ENCODE results near the gene NXPE2. TPM values are rescaled to one million over a fixed set of nuclear protein-coding genes. Genes with fewer than 3 reads are reported as not detected.
A peak's percentile ranks its signal among the peaks of the same experiment; 100 is the strongest.
"Not testable (repeated sequence)": the region's sequence is repeated elsewhere in the genome, so short reads cannot be mapped to it uniquely, and the experiment has no call there.

Gene NXPE2
- not detected in 2 replicates for total RNA-seq (2014; rRNA removed; shearing (Covaris generic))

- peak; percentile 81 for DNase-seq (ENCODE audit: low read depth)
Measured at GRCh38 chr11:114678125-114679036, at the start of gene NXPE2. TSS of gene NXPE2 (plus strand) at chr11:114678527. CDS start at chr11:114678576, 49 bp downstream.

GRCh38 chr11:114631445-114631965 lies 46.8 kb upstream of the NXPE2 start:
- not testable (repeated sequence) for DNase-seq (ENCODE audit: low read depth)

- DNase-seq (ENCODE audit: low read depth): not testable (repeated sequence)
Measured at GRCh38 chr11:114639440-114639839, 38.9 kb upstream of the NXPE2 start.

- no peak for DNase-seq (ENCODE audit: low read depth)
Measured at GRCh38 chr11:114650661-114651060, 27.7 kb upstream of the NXPE2 start.

GRCh38 chr11:114651145-114651718 lies 27.1 kb upstream of the NXPE2 start:
- DNase-seq (ENCODE audit: low read depth): no peak

- no peak for DNase-seq (ENCODE audit: low read depth)
Measured at GRCh38 chr11:114653148-114653547, 25.2 kb upstream of the NXPE2 start.

GRCh38 chr11:114664641-114665040 lies 13.7 kb upstream of the NXPE2 start:
- DNase-seq (ENCODE audit: low read depth): no peak

GRCh38 chr11:114666760-114667159 lies 11.6 kb upstream of the NXPE2 start:
- DNase-seq (ENCODE audit: low read depth): no peak

- no peak for DNase-seq (ENCODE audit: low read depth)
Measured at GRCh38 chr11:114668109-114668508, 10.2 kb upstream of the NXPE2 start.

GRCh38 chr11:114673661-114674060 lies 4.7 kb upstream of the NXPE2 start:
- no peak for DNase-seq (ENCODE audit: low read depth)

- DNase-seq (ENCODE audit: low read depth): no peak
Measured at GRCh38 chr11:114679505-114679904, 1.2 kb downstream of the NXPE2 start.

- DNase-seq (ENCODE audit: low read depth): no peak
Measured at GRCh38 chr11:114683007-114683406, 4.7 kb downstream of the NXPE2 start.

GRCh38 chr11:114684636-114685035 lies 6.3 kb downstream of the NXPE2 start:
- DNase-seq (ENCODE audit: low read depth): peak; percentile 2

GRCh38 chr11:114685097-114685496 lies 6.8 kb downstream of the NXPE2 start:
- DNase-seq (ENCODE audit: low read depth): no peak

- DNase-seq (ENCODE audit: low read depth): no peak
Measured at GRCh38 chr11:114705280-114706024, 27.1 kb downstream of the NXPE2 start.

- DNase-seq (ENCODE audit: low read depth): no peak
Measured at GRCh38 chr11:114709960-114710359, 31.6 kb downstream of the NXPE2 start.

GRCh38 chr11:114713756-114714155 lies 35.4 kb downstream of the NXPE2 start:
- DNase-seq (ENCODE audit: low read depth): no peak

GRCh38 chr11:114719562-114719961 lies 41.2 kb downstream of the NXPE2 start:
- no peak for DNase-seq (ENCODE audit: low read depth)

- DNase-seq (ENCODE audit: low read depth): no peak
Measured at GRCh38 chr11:114724916-114725524, 46.7 kb downstream of the NXPE2 start.

- DNase-seq (ENCODE audit: low read depth): no peak
Measured at GRCh38 chr11:114725623-114726022, 47.3 kb downstream of the NXPE2 start.

- DNase-seq (ENCODE audit: low read depth): no peak
Measured at GRCh38 chr11:114736806-114737205, 58.5 kb downstream of the NXPE2 start.

- DNase-seq (ENCODE audit: low read depth): peak; percentile 40
Measured at GRCh38 chr11:114738954-114739353, 60.6 kb downstream of the NXPE2 start.
